ENCODE data around the gene PKD1L1. TPM values are rescaled to one million over a fixed set of nuclear protein-coding genes. Genes with fewer than 3 reads are reported as not detected.

The PKD1L1 gene
- total RNA-seq, 1 experiment from 2014 or later = 0.17 TPM

GRCh38 chr7:47826754-47827153 is 121.5 kb downstream of the PKD1L1 start:
- Mint-ChIP-seq H3K27ac (no peak overlapping the region), H3K9me3 (no peaks in the 10 kb centered on the region), H3K4me3 (no peak overlapping the region), H3K4me1 (no peaks in the 10 kb centered on the region), H3K27me3 (ENCODE audit: low read depth) (0 out of 2 replicates have a peak, but pooled peaks cover 2% of the 10 kb centered on the region), H3K36me3 (ENCODE audit: insufficient read depth in 1 of 3, low read depth in 3 of 3) (no peaks in the 10 kb centered on the region)
- no peak overlapping the region for H2BK5ac ChIP-seq (ENCODE audit: insufficient read length, low read length)
- H2BK12ac ChIP-seq (ENCODE audit: insufficient read length, low read depth, low read length) = no peak overlapping the region
- H2BK20ac ChIP-seq (ENCODE audit: low read depth, low read length, poor library complexity, severe bottlenecking) = no peak overlapping the region
- no peak overlapping the region for H3K9ac ChIP-seq (ENCODE audit: extremely low read depth, insufficient read length, low read length)
- no peak overlapping the region for H3K27ac ChIP-seq (ENCODE audit: insufficient read length, low read depth, low read length)
- no peaks in the 10 kb centered on the region for H3K79me1 ChIP-seq (ENCODE audit: insufficient read depth, low read depth, low read length, poor library complexity, severe bottlenecking)
- WGBS (ENCODE audit: extremely low coverage, insufficient read length, low lambda C conversion rate) = no CpG with 5 or more reads among the region's 1 CpG
- H3K56ac ChIP-seq (ENCODE audit: insufficient read length, low read depth, low read length) = no peak overlapping the region
- H3K4ac ChIP-seq (ENCODE audit: low read depth, low read length) = no peak overlapping the region
- H2BK120ac ChIP-seq (ENCODE audit: low read depth, low read length, poor library complexity, severe bottlenecking) = no peak overlapping the region
- H4K20me1 ChIP-seq (ENCODE audit: control insufficient read depth, insufficient read depth, insufficient read length) = no peaks in the 10 kb centered on the region
- no peak overlapping the region for H3K14ac ChIP-seq (ENCODE audit: insufficient read depth, low read length)
- H4K5ac ChIP-seq (ENCODE audit: insufficient read length, low read depth, low read length) = no peak overlapping the region
- no peak overlapping the region for H3K18ac ChIP-seq (ENCODE audit: insufficient read length, low read depth, low read length)
- H3K79me2 ChIP-seq (ENCODE audit: insufficient read depth, low read length) = no peaks in the 10 kb centered on the region
- H3K23ac ChIP-seq (ENCODE audit: insufficient read length, low read depth, low read length) = no peak overlapping the region
- no peaks in the 10 kb centered on the region for H3K9me3 ChIP-seq (ENCODE audit: control insufficient read depth, low read depth, low read length)
- no peaks in the 10 kb centered on the region for H3K23me2 ChIP-seq (ENCODE audit: insufficient read length, low read depth, low read length, poor library complexity, severe bottlenecking)
- no peak overlapping the region for H3K4me2 ChIP-seq (ENCODE audit: insufficient read depth, insufficient read length, low read length)
- TF ChIP-seq CTCF (conservative IDR thresholded peaks at IDR 0.05) = no peak
- no peak overlapping the region for H2BK15ac ChIP-seq (ENCODE audit: low read depth, low read length)
- no peak overlapping the region for H4K91ac ChIP-seq (ENCODE audit: insufficient read length, low read depth, low read length)
- H4K8ac ChIP-seq (replicated peaks; ENCODE audit: insufficient read length, low read depth, low read length) = no peak overlapping the region
- H3K4me1 ChIP-seq (ENCODE audit: insufficient read depth, low read length) = no peaks in the 10 kb centered on the region
- no peak for DNase-seq
- H2AFZ ChIP-seq (ENCODE audit: low read length) = no peak overlapping the region
- no peak overlapping the region for H3T11ph ChIP-seq (ENCODE audit: low read length)
- no peaks in the 10 kb centered on the region for H3K27me3 ChIP-seq (ENCODE audit: insufficient read depth, low read length)
- H2AK5ac ChIP-seq (ENCODE audit: insufficient read length, low read length) = no peak overlapping the region
